Left lung (tissue), 10 donors: Measurements from ENCODE around the gene LAMA2. TPM values are rescaled to one million over a fixed set of nuclear protein-coding genes. Genes with fewer than 3 reads are reported as not detected.
"Not testable (repeated sequence)": the region's sequence is repeated elsewhere in the genome, so short reads cannot be mapped to it uniquely, and the experiment has no call there.

ENCODE experiments used
- ATAC-seq: fragments of 200-7000 bp; cut with Tn5 transposase; one replicate; pipeline ENCODE4 v1.9.1; 2020; ENCODE audit warnings: moderate library complexity
- DNase-seq, 4 donors: peaks; one replicate each; pipeline ENCODE4 v3.0.0-alpha.2; 2013 to 2020
- H3K27ac ChIP-seq, 2 donors: fragments of 200-600 bp; sonication (generic) in 1 of 2; one replicate each; pipeline versions ENCODE4 v1.5.0 to v1.8.0; 2020 to 2021
- H3K27me3 ChIP-seq, 2 donors: fragments of 200-600 bp; sonication (generic) in 1 of 2; one replicate each; pipeline versions ENCODE4 v1.5.0 to v1.8.0; 2020 to 2021
- H3K36me3 ChIP-seq, 2 donors: fragments of 200-600 bp; sonication (generic) in 1 of 2; one replicate each; pipeline versions ENCODE4 v1.5.0 to v1.8.0; 2020 to 2021
- H3K4me1 ChIP-seq, 2 donors: fragments of 200-600 bp; one replicate each; pipeline ENCODE4 v1.8.0; 2021
- H3K4me3 ChIP-seq, 2 donors: fragments of 200-600 bp; sonication (generic) in 1 of 2; one replicate each; pipeline versions ENCODE4 v1.5.0 to v1.8.0; 2020 to 2021; ENCODE audit warnings: mild to moderate bottlenecking in 1 of 2
- H3K9me3 ChIP-seq, 2 donors: fragments of 200-600 bp; sonication (generic) in 1 of 2; one replicate each; pipeline versions ENCODE4 v1.5.0 to v1.8.0; 2020 to 2021
- CTCF ChIP-seq, 2 donors: fragments of 200-600 bp; sonication (generic) in 1 of 2; IDR thresholded peaks; one replicate each; pipeline versions ENCODE4 v1.5.0 to v1.8.0; 2021; ENCODE audit warnings: antibody characterized with exemption in 2 of 2
- intact Hi-C, 2 donors: fragments of 100-400 bp; cut with DNase I; formaldehyde crosslinking; loops; one replicate each; pipeline versions ENCODE4 v1.11.2 to v1.14.2; 2022
- polyA plus RNA-seq, 6 donors: library from polyadenylated mRNA; unstranded; fragments of 120-200 nt; gene quantifications; one replicate each; pipeline ENCODE4 v1.2.1, GENCODE V29; 2013; ENCODE audit not compliant: insufficient read length in 6 of 6
- total RNA-seq, 2 donors: library from RNA; stranded (reverse); fragmentation: NEBNext Ultra II Directional; extraction: Animal tissue kit (Norgen Biotek cat#: 25700); gene quantifications; one replicate each; pipeline ENCODE4 v1.2.1, GENCODE V29; 2021
- donor health status: DM: no; HTN: yes; CAD: no.
- donor health status: DM: no; HTN: no; CAD: no.

Gene LAMA2
- total and polyA plus RNA-seq, 8 donors = 32.7 to 91.7 (median 64.7) TPM

GRCh38 chr6:129073051-129073450 lies 190.1 kb downstream of the LAMA2 start:
- ATAC-seq = no peak
- TF ChIP-seq CTCF (IDR thresholded peaks at IDR 0.05) = no peak
- intact Hi-C loops = no loop called here
- no peak overlapping the region for H3K4me3 ChIP-seq
- H3K36me3 ChIP-seq = no peaks in the 10 kb centered on the region
- peak overlapping the region in 1 of 2 donors; percentile 40 for H3K27ac ChIP-seq
- DNase-seq = no peak
- H3K9me3 ChIP-seq = no peaks in the 10 kb centered on the region
- H3K4me1 ChIP-seq = no peaks in the 10 kb centered on the region
- H3K27me3 ChIP-seq = no peaks in the 10 kb centered on the region

GRCh38 chr6:129073691-129074395 lies 190.9 kb downstream of the LAMA2 start:
- Histone ChIP-seq H3K27me3 (no peaks in the 10 kb centered on the region), H3K27ac (peak overlapping the region in 1 of 2 donors; percentile 40), H3K4me3 (no peak overlapping the region), H3K9me3 (no peaks in the 10 kb centered on the region), H3K36me3 (no peaks in the 10 kb centered on the region), H3K4me1 (no peaks in the 10 kb centered on the region)
- intact Hi-C loops = no loop called here
- TF ChIP-seq CTCF (IDR thresholded peaks at IDR 0.05) = no peak
- peak; percentile 50 for ATAC-seq
- no peak for DNase-seq

GRCh38 chr6:129084406-129084805 lies 201.5 kb downstream of the LAMA2 start:
- peak overlapping the region in 1 of 2 donors; percentile 30 for H3K27ac ChIP-seq
- H3K36me3 ChIP-seq = no peaks in the 10 kb centered on the region
- ATAC-seq (no peak), DNase-seq (no peak)
- H3K27me3 ChIP-seq = no peaks in the 10 kb centered on the region
- no peaks in the 10 kb centered on the region for H3K9me3 ChIP-seq
- intact Hi-C loops = no loop called here
- H3K4me3 ChIP-seq = no peak overlapping the region
- TF ChIP-seq CTCF (IDR thresholded peaks at IDR 0.05) = no peak
- no peaks in the 10 kb centered on the region for H3K4me1 ChIP-seq

- H3K27ac ChIP-seq, H3K4me3 ChIP-seq, ATAC-seq, H3K9me3 ChIP-seq, intact Hi-C loops, H3K27me3 ChIP-seq, H3K4me1 ChIP-seq, H3K36me3 ChIP-seq: not testable (repeated sequence)
- DNase-seq = peak in 1 of 4 donors; percentile 71
Observed at GRCh38 chr6:129088481-129088880, 205.5 kb downstream of the LAMA2 start.

GRCh38 chr6:129089357-129089756 lies 206.4 kb downstream of the LAMA2 start:
- Histone ChIP-seq H3K4me1 (peaks cover 0 to 6% of the 10 kb centered on the region in 2 donors), H3K36me3 (no peaks in the 10 kb centered on the region), H3K9me3 (no peaks in the 10 kb centered on the region), H3K27me3 (no peaks in the 10 kb centered on the region), H3K4me3 (no peak overlapping the region), H3K27ac (no peak overlapping the region)
- DNase-seq (no peak), ATAC-seq (peak; percentile 48)
- no peak for TF ChIP-seq CTCF (IDR thresholded peaks at IDR 0.05)
- intact Hi-C loops = no loop called here

GRCh38 chr6:129094147-129094546 lies 211.2 kb downstream of the LAMA2 start:
- Histone ChIP-seq H3K27ac (peak overlapping the region in 1 of 2 donors; percentile 9), H3K9me3 (no peaks in the 10 kb centered on the region), H3K4me3 (no peak overlapping the region), H3K36me3 (no peaks in the 10 kb centered on the region), H3K27me3 (no peaks in the 10 kb centered on the region), H3K4me1 (peaks cover 0 to 6% of the 10 kb centered on the region in 2 donors)
- TF ChIP-seq CTCF (IDR thresholded peaks at IDR 0.05) = no peak
- ATAC-seq = no peak
- DNase-seq = no peak
- intact Hi-C loops = no loop called here
